CD4-positive, alpha-beta T cell treated with Interleukin-6 at 100 ng/mL for 8 hours (primary cell): ENCODE data around the gene TDP2.
"Not testable (repeated sequence)": the region's sequence is repeated elsewhere in the genome, so short reads cannot be mapped to it uniquely, and the experiment has no call there.

Experiments used
- DNase-seq: peaks from one replicate; pipeline ENCODE4 v3.0.0-alpha.2; 2020; ENCODE audit warnings: mixed read lengths, low spot score

TDP2 gene

DNA sequence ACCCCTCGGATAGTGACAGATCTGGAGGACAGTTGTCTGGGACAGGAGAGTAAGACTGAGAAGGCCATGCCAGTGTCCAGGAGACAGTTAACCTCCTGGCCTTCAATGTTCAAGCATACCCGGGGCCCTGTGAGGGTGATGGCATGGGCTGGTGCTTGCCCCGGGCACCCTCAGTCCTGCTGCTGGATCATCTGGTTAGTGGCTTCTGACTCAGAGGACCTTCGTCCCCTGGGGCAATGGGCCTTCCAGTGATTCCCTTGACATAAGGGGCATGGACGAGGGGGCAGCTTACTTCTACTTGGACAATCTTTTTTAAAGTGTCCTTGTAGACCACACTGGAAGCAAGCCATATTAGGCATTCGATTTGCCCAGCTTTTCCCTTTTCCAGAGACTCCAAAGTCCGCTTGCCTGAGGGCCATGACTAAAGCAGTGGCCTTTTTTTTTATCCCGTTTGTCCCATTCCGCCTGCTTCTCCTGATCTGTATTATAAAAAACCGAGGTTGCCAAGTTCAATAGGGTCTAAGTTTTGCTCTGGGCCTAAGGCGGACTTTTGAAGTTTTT lies 12.2 kb upstream of the TDP2 start:
- DNase-seq, result not testable (repeated sequence)

DNA sequence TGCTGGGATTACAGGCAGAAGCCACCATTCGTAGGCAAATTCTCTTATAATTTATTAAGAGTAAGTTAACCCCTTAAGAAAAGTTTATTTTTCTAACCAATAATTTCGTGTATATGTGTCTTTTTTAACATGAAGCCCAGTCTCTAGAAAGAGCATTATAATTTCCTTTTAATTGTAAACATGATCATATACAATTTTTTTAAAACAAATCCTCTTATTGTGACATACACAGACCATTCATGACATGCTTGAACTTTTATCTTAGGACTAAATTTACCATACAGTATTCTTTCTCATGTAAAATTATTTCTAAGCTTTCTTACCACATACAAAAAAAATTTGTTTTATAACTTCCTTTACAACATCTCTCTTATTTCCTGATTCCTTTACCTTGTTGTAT lies 6.9 kb upstream of the TDP2 start:
- no peak for DNase-seq

- no peak for DNase-seq
Measured at GRCh38 chr6:24672620-24673182, 6.0 kb upstream of the TDP2 start.

- not testable (repeated sequence) for DNase-seq
Measured at GRCh38 chr6:24671077-24671476, 4.4 kb upstream of the TDP2 start.

- not testable (repeated sequence) for DNase-seq
Measured at GRCh38 chr6:24670492-24670891, 3.8 kb upstream of the TDP2 start.

DNA sequence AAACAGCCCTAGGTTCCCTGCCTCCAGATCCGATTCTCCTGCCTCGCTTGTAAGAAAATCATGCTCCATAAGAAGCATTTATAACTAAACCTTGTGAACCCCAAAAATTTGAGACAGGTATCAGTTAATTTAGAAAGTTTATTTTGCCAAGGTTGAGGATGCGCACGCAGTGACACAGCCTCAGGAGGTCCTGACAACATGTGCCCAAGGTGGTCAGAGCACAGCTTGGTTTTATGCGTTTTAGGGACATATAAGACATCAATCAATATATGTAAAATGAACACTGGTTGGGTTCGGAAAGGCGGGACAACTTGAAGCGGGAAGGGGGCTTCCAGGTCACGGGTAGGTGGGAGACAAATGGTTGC lies 2.3 kb upstream of the TDP2 start:
- no peak for DNase-seq

DNA sequence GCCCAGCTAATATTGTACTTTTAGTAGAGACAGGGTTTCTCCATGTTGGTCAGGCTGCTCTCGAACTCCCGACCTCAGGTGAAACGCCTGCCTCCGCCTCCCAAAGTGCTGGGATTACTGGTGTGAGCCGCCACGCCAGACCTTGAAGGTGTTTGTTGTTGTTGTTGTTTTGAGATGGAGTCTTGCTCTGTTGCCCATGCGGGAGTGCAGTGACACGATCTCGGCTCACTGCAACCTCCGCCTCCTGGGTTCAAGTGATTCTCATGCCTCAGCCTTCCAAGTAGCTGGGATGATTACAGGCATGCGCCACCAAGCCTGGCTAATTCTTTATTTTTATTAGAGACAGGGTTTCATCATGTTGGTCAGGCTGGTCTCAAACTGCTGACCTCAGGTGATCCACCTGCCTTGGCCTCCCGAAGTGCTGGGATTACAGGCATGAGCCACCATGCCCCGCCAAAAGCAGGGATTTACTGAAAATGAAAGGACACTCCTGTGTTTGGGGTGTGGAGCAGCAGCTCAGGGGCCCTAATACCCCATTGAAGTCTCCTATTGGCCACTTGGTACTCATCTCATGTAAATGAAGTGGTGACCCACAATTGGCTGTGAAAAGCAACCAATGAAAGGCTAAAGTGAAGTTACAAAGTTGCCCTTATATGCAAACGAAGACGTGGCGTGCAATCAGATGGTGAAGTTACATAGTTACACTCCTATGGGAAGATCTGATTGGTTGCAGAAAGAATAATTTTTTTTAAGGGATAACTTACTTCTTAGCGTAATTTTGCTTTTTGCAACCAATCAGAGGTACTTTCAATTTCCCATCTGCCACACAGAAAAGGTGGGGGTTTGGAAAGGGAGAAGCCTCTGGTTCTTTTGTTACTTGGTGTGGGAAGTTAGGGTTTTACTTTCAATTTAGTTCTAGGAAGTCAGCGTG lies 1.6 kb upstream of the TDP2 start:
- not testable (repeated sequence) for DNase-seq

DNA sequence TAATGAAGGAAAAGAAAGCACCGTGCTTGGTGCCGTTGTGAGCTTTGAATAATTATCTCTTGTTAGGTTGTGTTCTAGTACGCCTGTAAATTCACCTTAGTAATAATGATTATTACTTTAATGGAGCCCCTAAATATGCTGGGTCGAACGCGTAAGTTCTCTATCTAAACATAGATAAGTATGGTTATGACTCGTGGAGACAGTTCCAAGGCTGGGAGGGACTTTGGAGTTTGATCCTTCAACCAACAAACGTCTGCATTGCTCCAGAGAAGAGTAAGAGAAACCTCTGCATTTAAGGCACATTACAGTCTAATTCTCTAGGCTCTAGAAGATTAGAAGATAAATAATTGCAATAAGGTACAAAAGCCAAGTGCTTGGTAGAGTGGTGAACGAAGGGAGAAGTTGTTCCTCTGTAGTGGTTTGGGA lies 692 bp upstream of the TDP2 start:
- DNase-seq, result no peak

DNA sequence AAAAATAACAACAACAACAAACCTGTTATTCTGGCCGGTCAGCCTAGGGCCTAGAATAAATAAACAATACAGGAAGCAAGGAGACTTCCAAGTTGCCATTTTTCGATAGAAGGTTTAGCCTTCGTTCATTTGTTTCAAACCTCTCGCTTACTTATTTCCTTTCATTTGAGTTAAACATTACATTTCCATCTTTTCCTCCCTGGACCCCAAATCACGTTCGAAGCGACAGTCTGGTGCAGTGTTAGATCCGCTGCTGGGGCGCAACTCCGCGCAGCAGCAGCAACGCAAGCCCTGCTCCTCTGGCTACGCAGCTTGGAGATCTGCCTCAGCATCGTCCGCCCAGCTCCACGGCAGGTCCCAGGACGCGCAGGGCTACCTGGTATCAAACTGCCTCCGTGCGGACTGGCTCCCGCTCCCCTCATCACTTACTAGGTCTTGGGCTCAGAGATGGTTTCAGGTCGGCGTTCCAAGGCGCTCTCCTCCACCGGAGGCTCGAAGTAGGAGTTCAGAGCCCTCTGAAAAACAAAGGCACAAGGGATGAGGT lies 530 bp downstream of the TDP2 start:
- DNase-seq, result peak; percentile 31

- no peak for DNase-seq
Measured at GRCh38 chr6:24664046-24664987, 2.4 kb downstream of the TDP2 start.

DNA sequence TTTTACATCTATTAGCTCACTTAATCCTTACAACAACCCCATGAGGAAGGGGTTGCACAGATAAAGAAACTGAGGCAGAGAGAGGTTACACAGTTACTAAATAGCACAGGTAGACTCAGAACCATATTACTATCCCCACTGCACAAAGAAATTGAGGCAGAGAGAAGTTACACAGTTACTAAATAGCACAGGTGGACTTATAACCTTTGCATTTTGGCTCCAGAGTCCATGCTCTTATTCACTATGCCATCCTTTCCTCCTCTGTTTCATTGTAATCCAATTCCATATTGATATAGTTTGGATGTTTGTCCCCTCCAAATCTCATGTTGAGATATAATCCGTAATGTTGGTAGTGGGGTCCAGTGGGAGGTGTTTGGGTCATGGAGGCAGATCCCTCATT lies 3.5 kb downstream of the TDP2 start:
- no peak for DNase-seq

- DNase-seq, result no peak
Measured at GRCh38 chr6:24662236-24662635, 4.5 kb downstream of the TDP2 start.

DNA sequence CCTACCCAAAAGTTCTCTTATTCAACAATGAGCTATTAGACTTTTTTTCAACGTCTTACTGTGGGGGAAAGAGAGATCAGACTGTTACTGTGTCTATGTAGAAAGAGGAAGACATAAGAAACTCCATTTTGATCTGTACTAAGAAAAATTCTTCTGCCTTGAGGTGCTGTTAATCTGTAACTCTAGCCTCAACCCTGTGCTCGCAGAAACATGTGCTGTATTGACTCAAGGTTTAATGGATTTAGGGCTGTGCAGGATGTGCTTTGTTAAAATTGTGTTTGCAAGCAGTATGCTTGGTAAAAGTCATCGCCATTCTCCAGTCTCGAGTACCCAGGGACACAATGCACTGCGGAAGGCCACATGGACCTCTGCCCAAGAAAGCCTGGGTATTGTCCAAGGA lies 4.9 kb downstream of the TDP2 start:
- DNase-seq, result not testable (repeated sequence)

- DNase-seq, result no peak
Measured at GRCh38 chr6:24660105-24660504, 6.6 kb downstream of the TDP2 start.

DNA sequence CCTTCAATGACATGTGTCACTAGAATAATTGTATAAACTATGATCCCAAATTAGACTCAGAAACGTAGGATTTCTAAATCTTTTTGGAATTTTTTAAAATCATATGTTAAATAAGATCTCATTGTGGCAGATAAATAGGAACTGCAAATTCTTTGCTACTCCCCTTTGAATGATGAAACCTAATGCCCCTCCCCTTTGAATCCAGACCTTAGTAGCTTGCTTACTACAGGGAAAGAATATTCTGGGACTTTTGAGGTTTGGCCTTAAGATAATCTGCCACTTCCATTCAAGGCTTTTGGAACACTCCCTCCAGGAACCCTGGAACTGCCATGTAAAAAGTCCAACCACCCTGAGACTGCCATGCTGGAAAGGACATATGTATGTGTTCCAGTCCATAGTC lies 7.1 kb downstream of the TDP2 start:
- no peak for DNase-seq

- no peak for DNase-seq
Measured at GRCh38 chr6:24658573-24659560, 7.8 kb downstream of the TDP2 start.

GRCh38 chr6:24655215-24655614 lies 11.5 kb downstream of the TDP2 start:
- no peak for DNase-seq

GRCh38 chr6:24650365-24650764 lies 16.3 kb downstream of the TDP2 start:
- DNase-seq, result no peak

GRCh38 chr6:24649691-24650090 lies 17.0 kb downstream of the TDP2 start:
- DNase-seq, result no peak

- DNase-seq, result no peak
Measured at GRCh38 chr6:24648276-24648675, 18.4 kb downstream of the TDP2 start.

- no peak for DNase-seq
Measured at GRCh38 chr6:24646771-24647170, 19.9 kb downstream of the TDP2 start.
